ENCODE measurements around the gene AIF1. TPM values are rescaled to one million over a fixed set of nuclear protein-coding genes. Genes with fewer than 3 reads are reported as not detected.

Gene AIF1
- polyA plus RNA-seq, 4 donors = 5.6 to 102 (median 48.9) TPM

- H3K27me3 ChIP-seq (ENCODE audit: control insufficient read depth in 3 of 3, insufficient read depth in 3 of 3, low read length in 3 of 3) = no peaks in the 10 kb centered on the region
- peaks cover 8 to 53% (median 15%) of the 10 kb centered on the region in 3 donors for H3K36me3 ChIP-seq (ENCODE audit: control insufficient read depth in 3 of 3, insufficient read depth in 2 of 3, low read depth in 1 of 3, low read length in 3 of 3)
- no peak for FAIRE-seq
- no peaks in the 10 kb centered on the region for H3K9me3 ChIP-seq (ENCODE audit: control insufficient read depth in 2 of 2, insufficient read depth in 1 of 2, low read depth in 1 of 2, low read length in 1 of 2)
- H3K4me3 ChIP-seq (ENCODE audit: low read depth in 1 of 3, low read length in 3 of 3) = peak overlapping the region; percentile 42 to 85 (median 61)
- peak; percentile 36 to 51 for DNase-seq
- H3K4me1 ChIP-seq (ENCODE audit: control insufficient read depth in 3 of 3, insufficient read depth in 2 of 3, low read depth in 1 of 3, low read length in 2 of 3) = peaks cover 0 to 47% (median 12%) of the 10 kb centered on the region in 3 donors
- H3K27ac ChIP-seq (ENCODE audit: low read depth in 1 of 3, low read length in 2 of 3) = peak overlapping the region; percentile 79 to 97 (median 94)
- WGBS, 3 donors = 6 to 12% (median 11%) methylated on average over 14 to 17 of the region's 17 CpGs
Measured at GRCh38 chr6:31663961-31664789, 49.1 kb downstream of the AIF1 start.

- DNase-seq (peak; percentile 96 to 98), FAIRE-seq (no peak)
- H3K4me3 ChIP-seq (ENCODE audit: low read depth in 1 of 3, low read length in 3 of 3) = peak within 1 kb of the TSS; percentile 61 to 89 (median 85)
- WGBS, 3 donors = 0% methylated on average over 39 of the region's 39 CpGs
- peaks cover 13 to 57% (median 18%) of the 10 kb centered on the region in 3 donors for H3K36me3 ChIP-seq (ENCODE audit: control insufficient read depth in 3 of 3, insufficient read depth in 2 of 3, low read depth in 1 of 3, low read length in 3 of 3)
- H3K27ac ChIP-seq (ENCODE audit: low read depth in 1 of 3, low read length in 2 of 3) = peak within 1 kb of the TSS; percentile 79 to 97 (median 94)
- peaks cover 0 to 44% (median 7%) of the 10 kb centered on the region in 3 donors for H3K4me1 ChIP-seq (ENCODE audit: control insufficient read depth in 3 of 3, insufficient read depth in 2 of 3, low read depth in 1 of 3, low read length in 2 of 3)
- H3K27me3 ChIP-seq (ENCODE audit: control insufficient read depth in 3 of 3, insufficient read depth in 3 of 3, low read length in 3 of 3) = no peaks in the 10 kb centered on the region
- no peaks in the 10 kb centered on the region for H3K9me3 ChIP-seq (ENCODE audit: control insufficient read depth in 2 of 2, insufficient read depth in 1 of 2, low read depth in 1 of 2, low read length in 1 of 2)
Measured at GRCh38 chr6:31664790-31665500, 49.9 kb downstream of the AIF1 start, which contains the start of gene GPANK1. Gene GPANK1 (minus strand): TSS chr6:31664997. CDS start chr6:31664478, 519 bp downstream.

GRCh38 chr6:31665501-31666336 is 50.7 kb downstream of the AIF1 start, which contains the start of gene CSNK2B:
Gene CSNK2B (plus strand): TSS chr6:31666080. CDS start chr6:31666832, 752 bp downstream.
- WGBS, 3 donors = 0 to 1% (median 0%) methylated on average over 58 to 63 of the region's 63 CpGs
- peaks cover 0 to 44% (median 7%) of the 10 kb centered on the region in 3 donors for H3K4me1 ChIP-seq (ENCODE audit: control insufficient read depth in 3 of 3, insufficient read depth in 2 of 3, low read depth in 1 of 3, low read length in 2 of 3)
- no peaks in the 10 kb centered on the region for H3K27me3 ChIP-seq (ENCODE audit: control insufficient read depth in 3 of 3, insufficient read depth in 3 of 3, low read length in 3 of 3)
- H3K27ac ChIP-seq (ENCODE audit: low read depth in 1 of 3, low read length in 2 of 3) = peak within 1 kb of the TSS; percentile 79 to 97 (median 94)
- DNase-seq (peak; percentile 98 to 99), FAIRE-seq (no peak)
- no peaks in the 10 kb centered on the region for H3K9me3 ChIP-seq (ENCODE audit: control insufficient read depth in 2 of 2, insufficient read depth in 1 of 2, low read depth in 1 of 2, low read length in 1 of 2)
- peak within 1 kb of the TSS; percentile 61 to 93 (median 85) for H3K4me3 ChIP-seq (ENCODE audit: low read depth in 1 of 3, low read length in 3 of 3)
- H3K36me3 ChIP-seq (ENCODE audit: control insufficient read depth in 3 of 3, insufficient read depth in 2 of 3, low read depth in 1 of 3, low read length in 3 of 3) = peaks cover 14 to 63% (median 19%) of the 10 kb centered on the region in 3 donors

GRCh38 chr6:31666337-31666965 is 51.4 kb downstream of the AIF1 start:
- no peaks in the 10 kb centered on the region for H3K9me3 ChIP-seq (ENCODE audit: control insufficient read depth in 2 of 2, insufficient read depth in 1 of 2, low read depth in 1 of 2, low read length in 1 of 2)
- FAIRE-seq = no peak
- H3K27me3 ChIP-seq (ENCODE audit: control insufficient read depth in 3 of 3, insufficient read depth in 3 of 3, low read length in 3 of 3) = no peaks in the 10 kb centered on the region
- H3K4me3 ChIP-seq (ENCODE audit: low read depth in 1 of 3, low read length in 3 of 3) = peak overlapping the region; percentile 61 to 93 (median 85)
- peak overlapping the region; percentile 65 to 85 (median 71) for H3K27ac ChIP-seq (ENCODE audit: low read depth in 1 of 3, low read length in 2 of 3)
- peak in 1 of 2 donors; percentile 16 for DNase-seq
- H3K4me1 ChIP-seq (ENCODE audit: control insufficient read depth in 3 of 3, insufficient read depth in 2 of 3, low read depth in 1 of 3, low read length in 2 of 3) = peaks cover 0 to 39% (median 7%) of the 10 kb centered on the region in 3 donors
- peaks cover 16 to 71% (median 19%) of the 10 kb centered on the region in 3 donors for H3K36me3 ChIP-seq (ENCODE audit: control insufficient read depth in 3 of 3, insufficient read depth in 2 of 3, low read depth in 1 of 3, low read length in 3 of 3)
- WGBS, 3 donors = 2 to 3% (median 2%) methylated on average over 15 of the region's 15 CpGs

Other genes with a start within 250 kb of the AIF1 start
- gene MICA, start 211.6 kb upstream of the AIF1 start, polyA plus RNA-seq = 10 to 100 TPM in 3 of 4 donors, 1 to 10 TPM in 1; 3.1 to 28.6 (median 19.3) TPM
- 1 to 10 TPM in 3 of 4 donors, under 1 TPM in 1; 0.69 to 6.1 (median 2.0) TPM for gene MICB, start 117.1 kb upstream of the AIF1 start, polyA plus RNA-seq
- not detected for gene MCCD1, start 86.3 kb upstream of the AIF1 start, polyA plus RNA-seq
- gene DDX39B, start 73.2 kb upstream of the AIF1 start, polyA plus RNA-seq = 100 to 1,000 TPM; 307 to 440 (median 358) TPM
- gene ATP6V1G2, start 68.6 kb upstream of the AIF1 start, polyA plus RNA-seq = 1 to 10 TPM in 3 of 4 donors, under 1 TPM in 1; 0.81 to 6.3 (median 1.9) TPM
- 10 to 100 TPM; 26.2 to 47.3 (median 31.8) TPM for gene NFKBIL1, start 67.6 kb upstream of the AIF1 start, polyA plus RNA-seq
- gene LTA, start 42.9 kb upstream of the AIF1 start, polyA plus RNA-seq = 1 to 10 TPM in 1 of 4 donors, under 1 TPM in 1, not detected in 2; 0.24 to 1.0 TPM
- under 1 TPM in 3 of 4 donors, not detected in 1; 0.18 to 0.59 (median 0.45) TPM for gene TNF, start 39.7 kb upstream of the AIF1 start, polyA plus RNA-seq
- gene LTB, start 32.8 kb upstream of the AIF1 start, polyA plus RNA-seq = 10 to 100 TPM in 1 of 4 donors, 1 to 10 TPM in 3; 4.0 to 19.7 (median 8.0) TPM
- 10 to 100 TPM in 2 of 4 donors, 1 to 10 TPM in 2; 3.1 to 37.0 (median 14.5) TPM for gene LST1, start 29.0 kb upstream of the AIF1 start, polyA plus RNA-seq
- gene NCR3, start 22.2 kb upstream of the AIF1 start, polyA plus RNA-seq = 1 to 10 TPM in 1 of 4 donors, under 1 TPM in 1, not detected in 2; 0.33 to 1.4 TPM
- gene PRRC2A, start 5.5 kb downstream of the AIF1 start, polyA plus RNA-seq = 100 to 1,000 TPM in 1 of 4 donors, 10 to 100 TPM in 3; 54.6 to 104 (median 74.4) TPM
- gene BAG6, start 37.4 kb downstream of the AIF1 start, polyA plus RNA-seq = 100 to 1,000 TPM; 193 to 381 (median 284) TPM
- 10 to 100 TPM in 1 of 4 donors, 1 to 10 TPM in 3; 7.2 to 32.8 (median 8.2) TPM for gene APOM, start 40.7 kb downstream of the AIF1 start, polyA plus RNA-seq
- gene C6orf47, start 45.5 kb downstream of the AIF1 start, polyA plus RNA-seq = 10 to 100 TPM; 17.3 to 29.1 (median 23.2) TPM
- gene GPANK1, start 49.8 kb downstream of the AIF1 start, polyA plus RNA-seq = 10 to 100 TPM; 14.8 to 30.2 (median 21.7) TPM
- gene CSNK2B, start 50.8 kb downstream of the AIF1 start, polyA plus RNA-seq = 100 to 1,000 TPM; 185 to 231 (median 206) TPM
- gene LY6G5B, start 54.7 kb downstream of the AIF1 start, polyA plus RNA-seq = 10 to 100 TPM in 1 of 4 donors, 1 to 10 TPM in 3; 3.8 to 16.5 (median 4.2) TPM
- gene LY6G5C, start 65.8 kb downstream of the AIF1 start, polyA plus RNA-seq = 1 to 10 TPM; 2.6 to 3.8 (median 3.1) TPM
- 10 to 100 TPM; 34.6 to 63.8 (median 50.3) TPM for gene ABHD16A, start 88.1 kb downstream of the AIF1 start, polyA plus RNA-seq
- gene LY6G6F, start 91.6 kb downstream of the AIF1 start, polyA plus RNA-seq = under 1 TPM in 1 of 4 donors, not detected in 3; 0.12 TPM
- under 1 TPM in 1 of 4 donors, not detected in 3; 0.22 TPM for gene LY6G6D, start 100.1 kb downstream of the AIF1 start, polyA plus RNA-seq
- gene LY6G6C, start 106.5 kb downstream of the AIF1 start, polyA plus RNA-seq = under 1 TPM in 1 of 4 donors, not detected in 3; 0.18 TPM
- gene MPIG6B, start 108.1 kb downstream of the AIF1 start, polyA plus RNA-seq = under 1 TPM in 2 of 4 donors, not detected in 2; 0.13 to 0.59 TPM
- 10 to 100 TPM; 64.4 to 89.7 (median 76.1) TPM for gene DDAH2, start 114.1 kb downstream of the AIF1 start, polyA plus RNA-seq
- gene CLIC1, start 121.3 kb downstream of the AIF1 start, polyA plus RNA-seq = 100 to 1,000 TPM; 400 to 576 (median 535) TPM
- 10 to 100 TPM in 2 of 4 donors, 1 to 10 TPM in 2; 1.6 to 53.1 (median 9.2) TPM for gene MSH5, start 124.8 kb downstream of the AIF1 start, polyA plus RNA-seq
- gene SAPCD1, start 147.4 kb downstream of the AIF1 start, polyA plus RNA-seq = 10 to 100 TPM in 1 of 4 donors, 1 to 10 TPM in 3; 1.4 to 15.5 (median 4.6) TPM
- gene VWA7, start 162.1 kb downstream of the AIF1 start, polyA plus RNA-seq = 10 to 100 TPM in 1 of 4 donors, 1 to 10 TPM in 3; 2.9 to 11.9 (median 6.4) TPM
- 10 to 100 TPM; 19.9 to 42.4 (median 24.2) TPM for gene VARS1, start 180.5 kb downstream of the AIF1 start, polyA plus RNA-seq
- 10 to 100 TPM; 27.3 to 90.2 (median 39.3) TPM for gene LSM2, start 191.7 kb downstream of the AIF1 start, polyA plus RNA-seq
- gene HSPA1L, start 200.0 kb downstream of the AIF1 start, polyA plus RNA-seq = 1 to 10 TPM in 2 of 4 donors, under 1 TPM in 2; 0.27 to 2.6 (median 1.1) TPM
- gene HSPA1A, start 200.3 kb downstream of the AIF1 start, polyA plus RNA-seq = 10 to 100 TPM in 3 of 4 donors, 1 to 10 TPM in 1; 9.7 to 49.6 (median 25.7) TPM
- 100 to 1,000 TPM in 1 of 4 donors, 10 to 100 TPM in 3; 16.5 to 130 (median 35.0) TPM for gene HSPA1B, start 212.5 kb downstream of the AIF1 start, polyA plus RNA-seq
- 100 to 1,000 TPM in 1 of 4 donors, 10 to 100 TPM in 3; 24.8 to 466 (median 37.4) TPM for gene NEU1, start 247.6 kb downstream of the AIF1 start, polyA plus RNA-seq